ENCODE data around the gene LIF. TPM values are rescaled to one million over a fixed set of nuclear protein-coding genes. Genes with fewer than 3 reads are reported as not detected.

Gene LIF
- total RNA-seq, 4 donors from 2014 or later, result 0.19 to 4.8 (median 1.6) TPM

DNA sequence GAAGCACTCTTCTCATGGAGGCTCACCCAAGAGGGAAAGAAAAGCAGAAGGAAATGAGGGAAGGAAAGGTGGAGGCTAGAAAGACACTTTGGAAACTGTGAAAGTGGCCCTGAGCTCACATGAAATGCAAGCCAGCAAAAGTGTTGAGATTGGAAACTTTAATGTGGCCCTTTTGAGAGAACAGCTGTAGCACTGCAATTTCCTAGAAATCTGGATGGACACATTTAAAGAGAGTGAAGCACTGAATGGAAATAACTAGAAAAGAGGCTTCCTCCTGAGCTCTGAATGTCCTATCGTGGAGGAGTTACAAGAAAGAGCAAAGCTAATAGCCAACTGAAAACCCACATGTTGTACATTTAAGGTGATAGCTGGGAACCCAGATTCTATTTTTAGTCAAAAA, 56.0 kb downstream of the LIF start:
- Histone ChIP-seq H3K4me3 (no peak overlapping the region), H3K36me3 (no peaks in the 10 kb centered on the region), H3K4me1 (peaks cover 4 to 9% (median 6%) of the 10 kb centered on the region in 4 donors), H3K27ac (replicated peaks in 1 of 4) (no peak overlapping the region), H3K27me3 (no peaks in the 10 kb centered on the region), H3K9me3 (no peaks in the 10 kb centered on the region)
- intact Hi-C loops (cut with DNase I), result no loop called here
- TF ChIP-seq POLR2AphosphoS5 (IDR thresholded peaks at IDR 0.05) (no peak), POLR2A (IDR thresholded peaks at IDR 0.05; ENCODE audit: low read depth) (no peak), EP300 (IDR thresholded peaks at IDR 0.05) (no peak)
- TF ChIP-seq, protein P1, sequence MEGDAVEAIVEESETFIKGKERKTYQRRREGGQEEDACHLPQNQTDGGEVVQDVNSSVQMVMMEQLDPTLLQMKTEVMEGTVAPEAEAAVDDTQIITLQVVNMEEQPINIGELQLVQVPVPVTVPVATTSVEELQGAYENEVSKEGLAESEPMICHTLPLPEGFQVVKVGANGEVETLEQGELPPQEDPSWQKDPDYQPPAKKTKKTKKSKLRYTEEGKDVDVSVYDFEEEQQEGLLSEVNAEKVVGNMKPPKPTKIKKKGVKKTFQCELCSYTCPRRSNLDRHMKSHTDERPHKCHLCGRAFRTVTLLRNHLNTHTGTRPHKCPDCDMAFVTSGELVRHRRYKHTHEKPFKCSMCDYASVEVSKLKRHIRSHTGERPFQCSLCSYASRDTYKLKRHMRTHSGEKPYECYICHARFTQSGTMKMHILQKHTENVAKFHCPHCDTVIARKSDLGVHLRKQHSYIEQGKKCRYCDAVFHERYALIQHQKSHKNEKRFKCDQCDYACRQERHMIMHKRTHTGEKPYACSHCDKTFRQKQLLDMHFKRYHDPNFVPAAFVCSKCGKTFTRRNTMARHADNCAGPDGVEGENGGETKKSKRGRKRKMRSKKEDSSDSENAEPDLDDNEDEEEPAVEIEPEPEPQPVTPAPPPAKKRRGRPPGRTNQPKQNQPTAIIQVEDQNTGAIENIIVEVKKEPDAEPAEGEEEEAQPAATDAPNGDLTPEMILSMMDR (IDR thresholded peaks at IDR 0.05), result no peak
- WGBS, result 63% methylated on average over 1 of the region's 1 CpG
- peak; percentile 39 for DNase-seq (ENCODE audit: extremely low spot score)

Other genes with a start within 250 kb of the LIF start
- gene HORMAD2, start 166.3 kb downstream of the LIF start, total RNA-seq, result not detected
- gene OSM, start 20.1 kb upstream of the LIF start, total RNA-seq, result 1 to 10 TPM in 1 of 4 donors, under 1 TPM in 1, not detected in 2; 0.57 to 8.3 TPM
- gene CASTOR1, start 42.7 kb upstream of the LIF start, total RNA-seq, result 10 to 100 TPM; 16.5 to 19.4 (median 17.8) TPM
- 10 to 100 TPM; 29.5 to 40.3 (median 38.0) TPM for gene TBC1D10A, start 80.2 kb upstream of the LIF start, total RNA-seq
- 10 to 100 TPM; 32.8 to 85.8 (median 60.0) TPM for gene SF3A1, start 110.1 kb upstream of the LIF start, total RNA-seq
- gene CCDC157, start 110.2 kb upstream of the LIF start, total RNA-seq, result 1 to 10 TPM; 1.5 to 2.5 (median 1.6) TPM
- gene RNF215, start 140.7 kb upstream of the LIF start, total RNA-seq, result 10 to 100 TPM in 3 of 4 donors, 1 to 10 TPM in 1; 6.6 to 18.5 (median 15.0) TPM
- gene SEC14L2, start 150.3 kb upstream of the LIF start, total RNA-seq, result 10 to 100 TPM in 2 of 4 donors, 1 to 10 TPM in 2; 3.3 to 16.7 (median 8.5) TPM
- gene MTFP1, start 179.0 kb upstream of the LIF start, total RNA-seq, result 1 to 10 TPM; 1.2 to 7.1 (median 3.4) TPM
- not detected for gene SEC14L3, start 225.3 kb upstream of the LIF start, total RNA-seq

All from esophagus muscularis mucosa (tissue), 4 donors.